ENCODE results near the gene TTC33. TPM values are rescaled to one million over a fixed set of nuclear protein-coding genes. Genes with fewer than 3 reads are reported as not detected.

The TTC33 gene
- total and polyA plus RNA-seq, 2 of the 4 experiments (the other 2 are of a cell fraction), result 3.1 to 8.1 TPM

GRCh38 chr5:40679148-40679912 lies 76.4 kb downstream of the TTC33 start (continued):
- TF ChIP-seq USF2 (IDR thresholded peaks at IDR 0.05; ENCODE audit: low read depth, low read length), result no peak

- Histone ChIP-seq H3K27me3 (ENCODE audit: control insufficient read depth, insufficient read depth, low read length) (no peaks in the 10 kb centered on the region), H3K4me1 (ENCODE audit: control insufficient read depth, insufficient read depth, low read length) (peaks cover 13% of the 10 kb centered on the region), H4K91ac (ENCODE audit: insufficient read depth, low read depth, low read length) (peak overlapping the region; percentile 81; the same call in 1 of the 2 replicates), H3K4ac (ENCODE audit: low read depth, low read length) (peak overlapping the region; percentile 85), H2BK120ac (ENCODE audit: low read depth, low read length) (peak overlapping the region; percentile 86), H3K27ac (ENCODE audit: insufficient read depth, low read length) (peak overlapping the region; percentile 63), H4K8ac (ENCODE audit: low read depth in 2 of 2, low read length in 2 of 2) (peak overlapping the region; percentile 33 to 81), H3K23ac (ENCODE audit: low read depth, low read length) (peak overlapping the region; percentile 92), H3K79me1 (ENCODE audit: low read depth in 1 of 2, low read length in 2 of 2) (peaks cover 17 to 46% of the 10 kb centered on the region in 2 experiments), H3K18ac (ENCODE audit: low read depth, low read length) (peak overlapping the region; percentile 87), H2BK5ac (ENCODE audit: low read depth, low read length, poor library complexity, severe bottlenecking) (peak overlapping the region; percentile 54), H4K5ac (ENCODE audit: low read depth, low read length) (peak overlapping the region; percentile 60), H3K4me2 (ENCODE audit: low read depth, low read length) (peak overlapping the region; percentile 89), H2BK20ac (ENCODE audit: low read depth, low read length) (peak overlapping the region; percentile 75), H3K56ac (ENCODE audit: extremely low read depth, insufficient read depth, low read length) (peak overlapping the region; percentile 87), H4K20me1 (ENCODE audit: insufficient read depth, low read length) (no peaks in the 10 kb centered on the region), H3K9me1 (ENCODE audit: insufficient read depth, low read length) (peaks cover 10% of the 10 kb centered on the region), H3K9ac (ENCODE audit: low read depth, low read length) (peak overlapping the region; percentile 95), H3K4me3 (ENCODE audit: insufficient read depth, low read depth, low read length) (peak overlapping the region; percentile 94), H2AK9ac (replicated peaks; ENCODE audit: low read depth, low read length, poor library complexity) (no peak overlapping the region), H2BK15ac (ENCODE audit: low read depth, low read length) (peak overlapping the region; percentile 58; the same call in 2 of the 3 replicates), H3K9me3 (ENCODE audit: control insufficient read depth, insufficient read depth, low read length) (no peaks in the 10 kb centered on the region), H2AFZ (replicated peaks; ENCODE audit: low read length, poor library complexity) (peak overlapping the region; percentile 15), H3K14ac (replicated peaks; ENCODE audit: low read depth, low read length) (peak overlapping the region; percentile 94), H3K36me3 (ENCODE audit: control insufficient read depth, insufficient read depth, low read length) (no peaks in the 10 kb centered on the region), H2AK5ac (ENCODE audit: low read depth, low read length) (peak overlapping the region; percentile 3; the same call in 1 of the 2 replicates)
- dilution Hi-C loops (cut with HindIII; ENCODE audit: low sequenced_read_pairs, unreplicated experiment), result no loop called here
- TF ChIP-seq BHLHE40 (IDR thresholded peaks at IDR 0.05; ENCODE audit: low read depth, low read length) (no peak), FOS (IDR thresholded peaks at IDR 0.05; ENCODE audit: low read depth, low read length) (no peak), CEBPB (IDR thresholded peaks at IDR 0.05; ENCODE audit: low read depth, low read length) (peak; percentile 85), RAD21 (IDR thresholded peaks at IDR 0.05; ENCODE audit: low read length) (peak; percentile 7; the same call in 1 of the 2 replicates), CHD1 (IDR thresholded peaks at IDR 0.05; ENCODE audit: low read depth, low read length) (no peak), CTCF (conservative IDR thresholded peaks at IDR 0.05; ENCODE audit: low read depth, low read length) (no peak), POLR2A (IDR thresholded peaks at IDR 0.05; ENCODE audit: low read depth, low read length) (no peak), MAZ (IDR thresholded peaks at IDR 0.05; ENCODE audit: borderline replicate concordance, low read depth, low read length) (no peak), NFE2L2 (IDR thresholded peaks at IDR 0.05; ENCODE audit: low read depth, low read length) (no peak), MXI1 (IDR thresholded peaks at IDR 0.05; ENCODE audit: borderline replicate concordance, low read depth, low read length) (no peak)
- ATAC-seq (ENCODE audit: low read depth), result no peak; the same call in 1 of the 2 replicates
- no CpG with 5 or more reads among the region's 12 CpGs for WGBS, 2 experiments (ENCODE audit: extremely low coverage in 2 of 2, insufficient read length in 1 of 2)
- CTCF ChIA-PET, result no interaction called here
- intact Hi-C loops (cut with micrococcal nuclease), result loop anchor here (2.0 to 5.0 kb wide), 7 partner anchors 106 to 964 kb away; no protein-coding TSS in a partner anchor
- POLR2A ChIA-PET (ENCODE audit: unreplicated experiment), result no interaction called here
- in situ Hi-C loops (cut with MboI; ENCODE audit: low sequenced_read_pairs), result loop anchor here (10.0 kb wide), 1 partner anchor 454 kb away; no protein-coding TSS in a partner anchor
- BruUV-seq (replicated peaks), result TSS peak; percentile 90
- DNase-seq, result no peak
These were observed 77.2 kb downstream of the TTC33 start for GRCh38 chr5:40678460-40679147.

Measured in IMR-90 (cell line).